Thoracic aorta (tissue), 2 donors: ENCODE measurements around the gene TOGARAM1. TPM values are rescaled to one million over a fixed set of nuclear protein-coding genes. Genes with fewer than 3 reads are reported as not detected.
A peak's percentile ranks its signal among the peaks of the same experiment; 100 is the strongest.
"Not testable (repeated sequence)": the region's sequence is repeated elsewhere in the genome, so short reads cannot be mapped to it uniquely, and the experiment has no call there.

Experiments used
- ATAC-seq: fragments of 150-250 bp; one replicate; pipeline ENCODE4 v1.8.0; 2017; ENCODE audit warnings: low read depth; ENCODE audit not compliant: insufficient number of reproducible peaks, low FRiP score
- DNase-seq: peaks from one replicate; pipeline ENCODE4 v3.0.0-alpha.2; 2020; ENCODE audit warnings: low spot score
- H3K27ac ChIP-seq, 2 donors: fragments of 200-600 bp; sonication (generic); 1 replicate in 1 of 2; 2 replicates in 1 of 2; pipeline ENCODE4 v1.5.1; 2016; ENCODE audit warnings: mild to moderate bottlenecking in 2 of 2, moderate library complexity in 2 of 2
- H3K27me3 ChIP-seq: fragments of 200-600 bp; sonication (generic); replicated peaks from 2 replicates; pipeline ENCODE4 v1.6.0; 2016; ENCODE audit warnings: mild to moderate bottlenecking; ENCODE audit not compliant: insufficient read depth
- H3K36me3 ChIP-seq: fragments of 200-600 bp; sonication (generic); one replicate; pipeline ENCODE4 v1.5.1; 2016
- H3K4me1 ChIP-seq, 2 donors: fragments of 200-600 bp; sonication (generic); 1 replicate in 1 of 2; 2 replicates in 1 of 2; pipeline versions ENCODE4 v1.5.1 to v1.6.0; 2016; ENCODE audit warnings: low read depth in 2 of 2, mild to moderate bottlenecking in 1 of 2; ENCODE audit not compliant: control insufficient read depth in 1 of 2
- H3K4me3 ChIP-seq: fragments of 200-600 bp; sonication (generic); 2 replicates; pipeline ENCODE4 v1.5.1; 2016; ENCODE audit warnings: mild to moderate bottlenecking
- H3K9me3 ChIP-seq: fragments of 200-600 bp; sonication (generic); 2 replicates; pipeline ENCODE4 v1.5.1; 2016
- total RNA-seq, 2 donors: library from RNA; depleted of rRNA; stranded (reverse); fragments of >200 nt; gene quantifications; one replicate each; pipeline versions ENCODE4 v1.1.0 to v1.2.3, GENCODE V29; 2016
- TF ChIP-seq, protein P1 (sequence below): fragments of 200-600 bp; sonication (generic); IDR thresholded peaks from one replicate; pipeline ENCODE4 v1.5.1; 2019; ENCODE audit warnings: antibody characterized with exemption

The TOGARAM1 gene
- total RNA-seq, 2 donors from 2014 or later = 8.5 to 32.0 TPM

DNA sequence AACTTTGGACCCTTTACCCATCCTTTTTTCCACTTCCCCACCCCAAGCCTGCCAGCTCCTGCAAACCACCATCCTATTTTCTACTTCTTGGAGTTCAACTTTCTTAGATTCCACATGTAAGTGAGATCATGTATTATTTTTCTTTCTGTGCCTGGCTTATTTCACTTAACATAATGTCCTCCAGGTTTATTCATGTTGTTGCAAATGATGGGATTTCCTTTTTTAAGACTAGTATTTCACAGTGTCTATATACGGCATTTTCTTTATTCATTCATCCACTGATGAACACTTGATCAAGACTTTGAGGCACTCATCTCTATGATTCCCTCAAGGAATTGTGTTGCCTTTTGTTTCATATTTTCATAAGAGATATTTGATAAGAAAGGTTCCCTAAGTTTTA is 116.3 kb downstream of the TOGARAM1 start:
- Histone ChIP-seq H3K4me1 (peaks cover 0 to 2% of the 10 kb centered on the region in 2 donors), H3K9me3 (no peaks in the 10 kb centered on the region), H3K36me3 (no peaks in the 10 kb centered on the region), H3K27me3 (no peaks in the 10 kb centered on the region), H3K4me3 (no peak overlapping the region), H3K27ac (no peak overlapping the region)
- DNase-seq = no peak
- TF ChIP-seq, protein P1, sequence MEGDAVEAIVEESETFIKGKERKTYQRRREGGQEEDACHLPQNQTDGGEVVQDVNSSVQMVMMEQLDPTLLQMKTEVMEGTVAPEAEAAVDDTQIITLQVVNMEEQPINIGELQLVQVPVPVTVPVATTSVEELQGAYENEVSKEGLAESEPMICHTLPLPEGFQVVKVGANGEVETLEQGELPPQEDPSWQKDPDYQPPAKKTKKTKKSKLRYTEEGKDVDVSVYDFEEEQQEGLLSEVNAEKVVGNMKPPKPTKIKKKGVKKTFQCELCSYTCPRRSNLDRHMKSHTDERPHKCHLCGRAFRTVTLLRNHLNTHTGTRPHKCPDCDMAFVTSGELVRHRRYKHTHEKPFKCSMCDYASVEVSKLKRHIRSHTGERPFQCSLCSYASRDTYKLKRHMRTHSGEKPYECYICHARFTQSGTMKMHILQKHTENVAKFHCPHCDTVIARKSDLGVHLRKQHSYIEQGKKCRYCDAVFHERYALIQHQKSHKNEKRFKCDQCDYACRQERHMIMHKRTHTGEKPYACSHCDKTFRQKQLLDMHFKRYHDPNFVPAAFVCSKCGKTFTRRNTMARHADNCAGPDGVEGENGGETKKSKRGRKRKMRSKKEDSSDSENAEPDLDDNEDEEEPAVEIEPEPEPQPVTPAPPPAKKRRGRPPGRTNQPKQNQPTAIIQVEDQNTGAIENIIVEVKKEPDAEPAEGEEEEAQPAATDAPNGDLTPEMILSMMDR = no peak
- no peak for ATAC-seq

DNA sequence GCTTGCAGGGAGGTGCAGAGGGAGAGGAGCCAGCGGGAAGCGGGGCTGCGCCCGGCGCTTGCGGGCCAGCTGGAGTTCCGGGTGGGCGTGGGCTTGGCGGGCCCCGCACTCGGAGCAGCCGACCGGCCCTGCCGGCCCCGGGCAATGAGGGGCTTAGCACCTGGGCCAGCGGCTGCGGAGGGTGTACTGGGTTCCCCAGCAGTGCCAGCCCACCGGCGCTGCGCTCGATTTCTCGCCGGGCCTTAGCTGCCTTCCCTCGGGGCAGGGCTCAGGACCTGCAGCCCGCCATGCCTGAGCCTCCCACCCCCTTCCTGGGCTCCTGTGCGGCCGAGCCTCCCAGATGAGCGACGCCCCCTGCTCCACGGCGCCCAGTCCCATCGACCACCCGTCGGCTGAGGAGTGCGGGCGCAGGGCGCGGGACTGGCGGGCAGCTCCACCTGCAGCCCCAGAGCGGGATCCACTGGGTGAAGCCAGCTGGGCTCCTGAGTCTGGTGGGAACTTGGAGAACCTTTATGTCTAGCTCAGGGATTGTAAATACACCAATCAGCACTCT is 118.5 kb downstream of the TOGARAM1 start:
- not testable (repeated sequence) for DNase-seq, H3K9me3 ChIP-seq, H3K27ac ChIP-seq, H3K27me3 ChIP-seq, H3K4me3 ChIP-seq, ATAC-seq, H3K36me3 ChIP-seq
- H3K4me1 ChIP-seq = peaks cover 5 to 16% of the 10 kb centered on the region in 2 donors

DNA sequence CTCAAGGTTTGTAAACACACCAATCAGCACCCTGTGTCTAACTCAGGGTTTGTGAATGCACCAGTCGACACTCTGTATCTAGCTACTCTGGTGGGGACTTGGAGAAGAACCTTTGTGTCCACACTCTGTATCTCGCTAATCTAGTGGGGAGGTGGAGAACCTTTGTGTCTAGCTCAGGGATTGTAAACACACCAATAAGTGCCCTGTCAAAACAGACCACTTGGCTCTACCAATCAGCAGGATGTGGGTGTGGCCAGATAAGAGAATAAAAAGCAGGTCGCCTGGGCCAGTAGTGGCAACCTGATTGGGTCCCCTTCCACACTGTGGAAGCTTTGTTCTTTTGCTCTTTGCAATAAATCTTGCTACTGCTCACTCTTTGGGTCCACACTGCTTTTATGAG is 119.1 kb downstream of the TOGARAM1 start:
- H3K36me3 ChIP-seq, H3K27me3 ChIP-seq, ATAC-seq, H3K27ac ChIP-seq, H3K4me3 ChIP-seq, DNase-seq, H3K9me3 ChIP-seq: not testable (repeated sequence)
- H3K4me1 ChIP-seq = peaks cover 7 to 22% of the 10 kb centered on the region in 2 donors

DNA sequence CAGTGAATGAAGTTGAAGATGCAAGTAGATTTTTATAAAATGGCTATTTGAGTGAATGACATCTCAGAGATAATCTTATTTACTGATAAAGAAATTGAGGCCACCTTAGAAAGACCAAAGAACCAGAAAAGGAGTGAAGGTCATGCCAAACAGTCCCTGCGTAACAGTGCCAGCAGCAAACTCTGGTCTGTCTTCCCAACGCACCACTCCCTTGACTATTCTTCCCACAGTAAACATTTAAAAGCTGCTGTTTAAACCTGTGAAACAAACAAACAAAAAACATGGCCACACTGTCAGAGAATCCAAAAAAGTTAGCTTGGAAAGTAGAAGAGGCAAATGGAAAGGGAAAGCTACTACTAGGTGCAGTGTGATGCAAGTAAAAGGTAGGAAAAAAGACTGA is 120.4 kb downstream of the TOGARAM1 start:
- Histone ChIP-seq H3K27ac (no peak overlapping the region), H3K36me3 (no peaks in the 10 kb centered on the region), H3K27me3 (no peaks in the 10 kb centered on the region), H3K4me1 (peaks cover 12 to 35% of the 10 kb centered on the region in 2 donors), H3K9me3 (no peaks in the 10 kb centered on the region), H3K4me3 (no peak overlapping the region)
- ATAC-seq (no peak), DNase-seq (no peak)
- TF ChIP-seq, protein P1 = no peak

DNA sequence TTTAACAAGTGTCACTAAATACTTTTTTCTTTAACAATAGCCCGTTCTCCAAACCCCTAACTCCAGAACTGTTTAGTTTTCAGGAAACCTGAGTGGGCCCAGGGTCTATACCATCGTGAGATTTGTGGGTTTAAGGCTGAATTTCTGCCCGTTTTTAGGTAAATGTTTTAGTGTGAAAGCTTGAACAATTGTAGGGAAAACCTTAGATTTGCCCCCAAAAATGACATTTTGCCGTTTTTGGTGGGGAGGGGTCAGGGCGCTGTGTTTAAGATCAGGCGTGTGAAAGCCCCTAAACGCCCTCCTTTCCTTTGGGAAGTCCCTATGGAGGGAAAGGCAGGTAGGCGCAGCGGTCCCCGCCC is 121.6 kb downstream of the TOGARAM1 start:
- no peak for DNase-seq
- Histone ChIP-seq H3K36me3 (no peaks in the 10 kb centered on the region), H3K4me3 (peak overlapping the region; percentile 91), H3K9me3 (no peaks in the 10 kb centered on the region), H3K27ac (peak overlapping the region; percentile 57 to 75), H3K4me1 (peaks cover 12 to 36% of the 10 kb centered on the region in 2 donors), H3K27me3 (no peaks in the 10 kb centered on the region)
- TF ChIP-seq, protein P1 = no peak
- peak; percentile 30 for ATAC-seq

DNA sequence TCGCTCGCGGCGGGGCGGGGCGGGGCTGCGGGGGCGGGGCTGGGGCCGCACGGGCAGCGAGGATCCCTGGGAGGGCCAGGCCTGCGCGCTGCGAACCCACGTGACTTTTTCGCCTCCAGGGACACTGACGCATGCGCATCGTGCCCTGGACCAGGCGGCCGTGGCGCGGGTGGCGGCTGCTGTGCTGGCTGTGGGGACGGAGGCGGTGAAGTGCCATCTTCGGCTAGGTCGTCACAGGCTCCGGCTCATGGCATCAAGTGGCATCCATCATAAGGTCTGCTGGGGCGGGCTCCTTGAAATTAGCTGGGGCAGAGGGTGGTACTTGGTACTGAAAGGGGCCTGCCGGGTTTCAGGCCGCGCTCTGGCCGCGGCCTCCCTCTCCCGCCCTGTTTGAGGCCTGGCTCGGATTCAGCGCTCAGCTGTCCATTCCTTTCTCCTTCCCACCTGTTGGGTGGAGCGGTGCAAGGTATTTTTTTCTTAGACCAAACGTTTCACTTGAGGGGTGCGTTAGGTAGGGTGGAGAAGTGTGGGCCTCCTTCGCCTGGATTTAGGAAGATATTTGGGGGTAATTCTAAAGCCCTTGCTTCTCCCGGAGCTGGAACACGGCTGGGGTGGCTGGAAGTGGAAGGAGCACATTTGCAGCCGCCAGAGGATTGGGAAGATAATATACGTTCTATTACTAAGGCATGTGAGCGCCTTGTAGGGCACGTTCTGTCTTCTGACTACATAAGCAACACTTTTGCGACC is 122.2 kb downstream of the TOGARAM1 start, which contains the start of gene PRPF39:
PRPF39 (plus strand) TSS at position 141 of the 747 bp plus-strand sequence. CDS start 11,124 bp downstream, outside the sequence.
- ATAC-seq (peak; percentile 95), DNase-seq (peak; percentile 73)
- Histone ChIP-seq H3K4me3 (peak within 1 kb of the TSS; percentile 91), H3K9me3 (no peaks in the 10 kb centered on the region), H3K27me3 (no peaks in the 10 kb centered on the region), H3K4me1 (peaks cover 12 to 36% of the 10 kb centered on the region in 2 donors), H3K27ac (peak within 1 kb of the TSS; percentile 71 to 75), H3K36me3 (no peaks in the 10 kb centered on the region)
- TF ChIP-seq, protein P1 = no peak
